ENCODE measurements around the gene SLC2A8.

The SLC2A8 gene

GRCh38 chr9:127437497-127438264, 40.7 kb downstream of the SLC2A8 start:
- H3K4me1 ChIP-seq (ENCODE audit: control insufficient read depth, insufficient read depth, low read depth, low read length) = no peaks in the 10 kb centered on the region
- H3K9me3 ChIP-seq (ENCODE audit: control insufficient read depth, low read length) = peaks cover 4% of the 10 kb centered on the region
- no peak overlapping the region for H3K4me3 ChIP-seq (ENCODE audit: insufficient read depth in 1 of 2, low read depth in 1 of 2, low read length in 2 of 2)
- H2BK120ac ChIP-seq (ENCODE audit: low read depth, low read length) = no peak overlapping the region
- H2BK15ac ChIP-seq (ENCODE audit: low read depth, poor library complexity, severe bottlenecking) = no peak overlapping the region
- no peak overlapping the region for H4K8ac ChIP-seq (ENCODE audit: low read length)
- H3K27ac ChIP-seq (ENCODE audit: low read length, poor library complexity, severe bottlenecking) = no peak overlapping the region
- no peak overlapping the region for H3K4me2 ChIP-seq (ENCODE audit: low read length, poor library complexity, severe bottlenecking)
- H3K23ac ChIP-seq (ENCODE audit: low read length in 2 of 2) = no peak overlapping the region
- H2BK5ac ChIP-seq (ENCODE audit: low read depth, low read length, poor library complexity, severe bottlenecking) = no peak overlapping the region
- H3K36me3 ChIP-seq (ENCODE audit: control insufficient read depth in 1 of 2, insufficient read depth in 2 of 2, low read depth in 1 of 2, low read length in 2 of 2) = peaks cover 79 to 86% of the 10 kb centered on the region in 2 experiments
- no peak overlapping the region for H3K14ac ChIP-seq (ENCODE audit: low read length in 2 of 2)
- no peak overlapping the region for H4K91ac ChIP-seq (ENCODE audit: low read length)
- WGBS = 83% methylated on average over 12 of the region's 12 CpGs
- H2AK5ac ChIP-seq (ENCODE audit: low read length, severe bottlenecking) = no peak overlapping the region
- no peak overlapping the region for H2AFZ ChIP-seq (ENCODE audit: low read depth, low read length)
- no peak overlapping the region for H2BK12ac ChIP-seq (ENCODE audit: low read length in 2 of 2)
- peaks cover 32% of the 10 kb centered on the region for H3K79me1 ChIP-seq (replicated peaks; ENCODE audit: low read length, poor library complexity, severe bottlenecking)
- no peak overlapping the region for H3K18ac ChIP-seq (ENCODE audit: low read depth in 1 of 2, low read length in 2 of 2)
- no peak overlapping the region for H3K9ac ChIP-seq (ENCODE audit: low read length)
- no peak for DNase-seq
- no peaks in the 10 kb centered on the region for H3K27me3 ChIP-seq (ENCODE audit: control insufficient read depth in 1 of 2, insufficient read depth in 1 of 2, low read length in 2 of 2)
- H3K4ac ChIP-seq (ENCODE audit: low read depth in 1 of 2, low read length in 2 of 2) = no peak overlapping the region

GRCh38 chr9:127438394-127438793, 41.4 kb downstream of the SLC2A8 start:
- no peak overlapping the region for H3K27ac ChIP-seq (ENCODE audit: low read length, poor library complexity, severe bottlenecking)
- no peak overlapping the region for H2BK15ac ChIP-seq (ENCODE audit: low read depth, poor library complexity, severe bottlenecking)
- WGBS = 98% methylated on average over 9 of the region's 9 CpGs
- H2BK12ac ChIP-seq (ENCODE audit: low read length in 2 of 2) = no peak overlapping the region
- H3K9me3 ChIP-seq (ENCODE audit: control insufficient read depth, low read length) = peaks cover 11% of the 10 kb centered on the region
- H3K9ac ChIP-seq (ENCODE audit: low read length) = no peak overlapping the region
- no peak overlapping the region for H3K4me3 ChIP-seq (ENCODE audit: insufficient read depth in 1 of 2, low read depth in 1 of 2, low read length in 2 of 2)
- no peak overlapping the region for H2AK5ac ChIP-seq (ENCODE audit: low read length, severe bottlenecking)
- no peak for DNase-seq
- H2BK120ac ChIP-seq (ENCODE audit: low read depth, low read length) = no peak overlapping the region
- no peaks in the 10 kb centered on the region for H3K27me3 ChIP-seq (ENCODE audit: control insufficient read depth in 1 of 2, insufficient read depth in 1 of 2, low read length in 2 of 2)
- H3K4me1 ChIP-seq (ENCODE audit: control insufficient read depth, insufficient read depth, low read depth, low read length) = no peaks in the 10 kb centered on the region
- peaks cover 81 to 87% of the 10 kb centered on the region in 2 experiments for H3K36me3 ChIP-seq (ENCODE audit: control insufficient read depth in 1 of 2, insufficient read depth in 2 of 2, low read depth in 1 of 2, low read length in 2 of 2)
- H2BK5ac ChIP-seq (ENCODE audit: low read depth, low read length, poor library complexity, severe bottlenecking) = no peak overlapping the region
- H4K8ac ChIP-seq (ENCODE audit: low read length) = no peak overlapping the region
- H2AFZ ChIP-seq (ENCODE audit: low read depth, low read length) = no peak overlapping the region
- H3K14ac ChIP-seq (ENCODE audit: low read length in 2 of 2) = no peak overlapping the region
- H3K23ac ChIP-seq (ENCODE audit: low read length in 2 of 2) = no peak overlapping the region
- H4K91ac ChIP-seq (ENCODE audit: low read length) = no peak overlapping the region
- peaks cover 31% of the 10 kb centered on the region for H3K79me1 ChIP-seq (replicated peaks; ENCODE audit: low read length, poor library complexity, severe bottlenecking)
- H3K4me2 ChIP-seq (ENCODE audit: low read length, poor library complexity, severe bottlenecking) = no peak overlapping the region
- H3K18ac ChIP-seq (ENCODE audit: low read depth in 1 of 2, low read length in 2 of 2) = no peak overlapping the region
- no peak overlapping the region for H3K4ac ChIP-seq (ENCODE audit: low read depth in 1 of 2, low read length in 2 of 2)

GRCh38 chr9:127444283-127444920, 47.4 kb downstream of the SLC2A8 start:
- no peak overlapping the region for H3K4me2 ChIP-seq (ENCODE audit: low read length, poor library complexity, severe bottlenecking)
- H2BK15ac ChIP-seq (ENCODE audit: low read depth, poor library complexity, severe bottlenecking) = no peak overlapping the region
- no peak overlapping the region for H2BK5ac ChIP-seq (ENCODE audit: low read depth, low read length, poor library complexity, severe bottlenecking)
- H3K27ac ChIP-seq (ENCODE audit: low read length, poor library complexity, severe bottlenecking) = peak overlapping the region; percentile 65
- H3K79me1 ChIP-seq (replicated peaks; ENCODE audit: low read length, poor library complexity, severe bottlenecking) = peaks cover 4% of the 10 kb centered on the region
- H3K36me3 ChIP-seq (ENCODE audit: control insufficient read depth in 1 of 2, insufficient read depth in 2 of 2, low read depth in 1 of 2, low read length in 2 of 2) = peaks cover 80 to 86% of the 10 kb centered on the region in 2 experiments
- no peak overlapping the region for H2BK120ac ChIP-seq (ENCODE audit: low read depth, low read length)
- peaks cover 3% of the 10 kb centered on the region for H3K4me1 ChIP-seq (ENCODE audit: control insufficient read depth, insufficient read depth, low read depth, low read length)
- H3K23ac ChIP-seq (ENCODE audit: low read length in 2 of 2) = no peak overlapping the region
- H3K18ac ChIP-seq (ENCODE audit: low read depth in 1 of 2, low read length in 2 of 2) = no peak overlapping the region
- H2AK5ac ChIP-seq (ENCODE audit: low read length, severe bottlenecking) = no peak overlapping the region
- H2BK12ac ChIP-seq (ENCODE audit: low read length in 2 of 2) = no peak overlapping the region
- H3K9ac ChIP-seq (ENCODE audit: low read length) = no peak overlapping the region
- 92% methylated on average over 16 of the region's 17 CpGs for WGBS
- H3K4me3 ChIP-seq (ENCODE audit: insufficient read depth in 1 of 2, low read depth in 1 of 2, low read length in 2 of 2) = peak overlapping the region in 1 of 2 experiments; percentile 21
- H3K9me3 ChIP-seq (ENCODE audit: control insufficient read depth, low read length) = peaks cover 23% of the 10 kb centered on the region
- H4K91ac ChIP-seq (ENCODE audit: low read length) = no peak overlapping the region
- DNase-seq = no peak
- H2AFZ ChIP-seq (ENCODE audit: low read depth, low read length) = no peak overlapping the region
- H3K27me3 ChIP-seq (ENCODE audit: control insufficient read depth in 1 of 2, insufficient read depth in 1 of 2, low read length in 2 of 2) = no peaks in the 10 kb centered on the region
- no peak overlapping the region for H4K8ac ChIP-seq (ENCODE audit: low read length)
- H3K14ac ChIP-seq (ENCODE audit: low read length in 2 of 2) = no peak overlapping the region
- H3K4ac ChIP-seq (ENCODE audit: low read depth in 1 of 2, low read length in 2 of 2) = no peak overlapping the region

Data from mesenchymal stem cell (in vitro differentiated cells and primary cell).